ENCODE measurements around the gene FAM89A.
A peak's percentile ranks its signal among the peaks of the same experiment; 100 is the strongest.

FAM89A gene

DNA sequence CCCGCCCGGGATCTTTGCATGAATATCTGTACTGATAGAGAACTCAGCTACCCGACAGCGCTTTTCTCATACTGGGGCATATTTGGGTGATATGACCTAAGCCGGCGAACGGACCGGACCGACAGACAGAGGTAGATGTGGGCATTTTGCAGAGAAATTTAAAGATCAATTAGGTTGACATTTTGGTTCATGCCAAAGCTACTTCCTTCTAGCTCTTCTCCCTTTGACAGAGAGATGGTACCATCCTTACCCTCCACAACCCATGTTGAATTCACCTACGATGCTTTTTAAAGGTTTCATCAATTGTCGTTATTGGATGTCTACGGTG is 60.7 kb downstream of the FAM89A start:
- TF ChIP-seq, protein P1, sequence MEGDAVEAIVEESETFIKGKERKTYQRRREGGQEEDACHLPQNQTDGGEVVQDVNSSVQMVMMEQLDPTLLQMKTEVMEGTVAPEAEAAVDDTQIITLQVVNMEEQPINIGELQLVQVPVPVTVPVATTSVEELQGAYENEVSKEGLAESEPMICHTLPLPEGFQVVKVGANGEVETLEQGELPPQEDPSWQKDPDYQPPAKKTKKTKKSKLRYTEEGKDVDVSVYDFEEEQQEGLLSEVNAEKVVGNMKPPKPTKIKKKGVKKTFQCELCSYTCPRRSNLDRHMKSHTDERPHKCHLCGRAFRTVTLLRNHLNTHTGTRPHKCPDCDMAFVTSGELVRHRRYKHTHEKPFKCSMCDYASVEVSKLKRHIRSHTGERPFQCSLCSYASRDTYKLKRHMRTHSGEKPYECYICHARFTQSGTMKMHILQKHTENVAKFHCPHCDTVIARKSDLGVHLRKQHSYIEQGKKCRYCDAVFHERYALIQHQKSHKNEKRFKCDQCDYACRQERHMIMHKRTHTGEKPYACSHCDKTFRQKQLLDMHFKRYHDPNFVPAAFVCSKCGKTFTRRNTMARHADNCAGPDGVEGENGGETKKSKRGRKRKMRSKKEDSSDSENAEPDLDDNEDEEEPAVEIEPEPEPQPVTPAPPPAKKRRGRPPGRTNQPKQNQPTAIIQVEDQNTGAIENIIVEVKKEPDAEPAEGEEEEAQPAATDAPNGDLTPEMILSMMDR (IDR thresholded peaks at IDR 0.05; ENCODE audit: low read depth, low read length, missing control alignments) = no peak
- no peak for DNase-seq (ENCODE audit: low read depth)
- H3K4me3 ChIP-seq (ENCODE audit: low read depth, low read length) = peak overlapping the region; percentile 69

DNA sequence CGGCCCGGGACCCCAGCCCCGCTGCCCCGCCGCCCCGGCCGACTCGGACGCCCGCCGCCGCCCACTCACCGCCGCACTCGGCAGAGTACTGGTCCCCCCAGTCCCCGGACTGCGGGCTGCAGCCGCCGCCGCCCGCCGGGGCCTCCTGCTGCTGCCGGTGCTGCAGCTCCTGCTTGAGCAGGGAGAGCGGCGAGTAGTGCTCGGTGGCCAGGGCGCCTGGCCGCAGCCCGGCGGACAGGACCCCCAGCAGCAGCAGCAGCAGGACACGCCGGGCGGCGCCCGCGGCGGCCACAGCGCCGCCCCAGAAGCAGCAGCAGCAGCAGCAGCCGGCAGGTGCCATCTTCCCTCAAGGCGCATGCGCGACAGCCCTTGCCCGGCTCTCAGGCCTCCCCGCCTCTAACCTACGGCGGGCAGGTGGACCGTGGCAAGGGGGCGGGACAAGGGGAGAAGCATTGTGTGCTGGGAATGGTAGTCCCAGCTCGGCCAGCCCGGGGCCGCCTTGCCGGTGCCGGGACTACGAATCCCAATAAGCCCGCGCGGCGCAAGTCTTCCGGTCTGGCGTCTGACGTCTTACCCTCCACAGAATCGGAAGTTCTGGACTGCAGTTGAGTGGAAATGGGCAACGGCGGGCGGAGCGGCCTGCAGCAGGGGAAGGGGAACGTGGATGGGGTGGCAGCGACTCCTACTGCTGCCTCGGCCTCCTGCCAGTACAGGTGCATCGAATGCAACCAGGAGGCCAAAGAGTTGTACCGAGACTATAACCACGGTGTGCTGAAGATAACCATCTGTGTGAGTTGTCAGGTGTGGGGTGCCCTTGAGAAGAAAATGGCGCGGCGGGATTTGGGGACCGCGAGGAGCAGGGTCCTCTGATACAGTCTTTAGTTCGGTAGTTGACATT is 61.3 kb downstream of the FAM89A start, which contains the start of the genes ARV1 and TTC13:
TSS of gene ARV1 (plus strand) at position 604 of the 898 bp plus-strand sequence. CDS start at position 616, 12 bp downstream.
TSS of gene TTC13 (minus strand) at position 371 of the 898 bp plus-strand sequence. CDS start at position 340, 31 bp downstream.
- peak within 1 kb of the TSS; percentile 69 for H3K4me3 ChIP-seq (ENCODE audit: low read depth, low read length)
- TF ChIP-seq, protein P1 (IDR thresholded peaks at IDR 0.05; ENCODE audit: low read depth, low read length, missing control alignments) = peak; percentile 56
- DNase-seq (ENCODE audit: low read depth) = peak; percentile 96

DNA sequence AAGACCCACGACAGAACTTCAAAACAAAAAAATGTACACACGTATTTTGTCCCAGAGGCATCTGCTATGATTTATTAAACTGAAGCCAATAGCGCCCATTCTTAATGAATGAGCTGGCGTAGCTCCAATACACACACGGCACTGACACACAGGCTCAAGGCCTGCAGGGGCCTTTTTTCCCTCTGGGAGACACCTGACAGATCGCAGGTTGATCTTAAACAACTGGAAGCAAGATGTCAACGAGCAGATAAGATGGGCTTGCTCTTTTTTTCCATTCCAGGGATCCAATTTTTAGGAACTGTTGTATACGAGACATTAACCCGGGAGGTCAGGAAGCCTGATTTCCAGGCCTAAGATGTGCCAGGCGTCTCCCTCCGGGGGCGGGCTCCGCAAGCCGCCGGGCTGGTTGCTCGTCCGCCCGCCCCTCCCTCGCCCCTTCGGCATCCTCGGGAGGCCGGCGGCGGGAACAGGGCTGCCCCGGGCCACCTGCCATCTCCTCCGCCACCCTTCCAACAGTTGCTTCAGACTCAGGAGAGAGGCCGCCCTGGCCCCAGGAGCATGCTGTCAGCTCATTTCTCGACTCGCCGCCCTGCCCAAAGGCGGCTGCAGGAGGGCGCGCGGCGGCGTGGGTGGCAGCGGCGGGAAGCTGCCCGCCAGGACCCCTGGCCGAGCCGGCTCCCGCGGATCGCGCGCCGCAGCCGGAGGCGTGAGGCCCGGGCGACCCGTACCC is 62.1 kb downstream of the FAM89A start:
- DNase-seq (ENCODE audit: low read depth) = no peak
- TF ChIP-seq, protein P1 (IDR thresholded peaks at IDR 0.05; ENCODE audit: low read depth, low read length, missing control alignments) = no peak

DNA sequence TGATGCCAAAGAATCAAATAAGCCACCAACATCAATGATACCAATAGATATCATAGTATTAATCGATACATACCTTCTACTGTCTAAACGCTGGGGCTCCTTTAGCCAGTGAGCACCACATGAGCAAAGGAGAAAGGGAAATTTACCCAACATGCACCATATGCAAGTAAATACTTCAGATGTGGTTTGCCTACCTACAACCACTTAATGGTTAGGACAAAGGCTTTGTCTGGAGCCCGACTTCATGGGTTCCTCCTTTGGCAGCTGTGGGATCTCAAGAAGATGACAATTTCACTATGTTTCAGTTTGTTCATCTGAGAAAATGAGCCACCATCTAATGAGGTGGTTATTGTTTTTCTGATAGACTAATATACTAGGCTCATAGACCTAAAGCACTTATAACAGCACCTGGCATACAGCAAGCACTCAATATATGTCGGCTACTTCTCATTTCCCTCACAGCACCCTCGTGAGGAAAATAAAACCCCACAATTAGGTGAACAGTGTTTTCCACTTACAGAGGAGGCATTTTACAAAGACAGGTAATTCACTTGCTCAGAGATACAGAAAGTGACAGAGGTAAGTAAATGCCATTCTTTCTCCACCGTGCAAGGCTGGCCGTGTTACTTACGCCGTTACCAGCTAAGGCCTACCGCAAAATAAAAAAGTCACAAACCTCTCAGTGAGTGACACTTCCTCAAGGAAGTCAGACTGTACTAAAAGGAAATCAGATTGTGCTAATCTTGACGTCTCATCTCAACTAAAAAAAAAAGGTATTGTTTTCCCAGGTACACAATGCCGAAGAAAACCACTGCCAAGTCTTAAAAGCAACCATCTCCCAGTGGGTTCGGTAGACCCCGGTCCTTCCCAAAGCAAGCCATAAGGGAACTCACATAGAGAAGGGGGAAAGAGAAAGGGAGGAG is 63.0 kb downstream of the FAM89A start:
- TF ChIP-seq, protein P1 (IDR thresholded peaks at IDR 0.05; ENCODE audit: low read depth, low read length, missing control alignments) = no peak
- peak overlapping the region; percentile 69 for H3K4me3 ChIP-seq (ENCODE audit: low read depth, low read length)
- peak; percentile 45 for DNase-seq (ENCODE audit: low read depth)

More for the DNA sequence above, 62.1 kb downstream of the FAM89A start:
- H3K4me3 ChIP-seq (ENCODE audit: low read depth, low read length) = peak overlapping the region; percentile 69

DNA sequence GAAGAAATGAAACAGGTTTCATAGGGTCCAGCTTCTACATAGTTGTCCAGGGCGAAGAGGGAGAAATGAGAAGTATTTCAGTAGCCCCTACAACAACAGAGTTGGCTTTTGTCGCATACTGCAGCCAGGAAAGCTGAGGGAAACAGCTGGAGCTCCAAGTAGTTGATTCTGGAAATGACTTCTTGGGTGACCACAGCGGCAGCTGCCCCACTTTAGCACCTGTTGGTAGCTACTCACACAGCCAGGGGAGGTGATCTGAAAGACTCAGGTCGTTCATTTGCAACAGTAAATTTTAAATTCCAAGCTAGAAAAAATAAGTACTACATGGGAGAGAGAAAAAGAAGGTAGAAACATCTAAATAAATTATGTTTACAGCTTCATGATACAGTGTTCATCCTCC is 63.7 kb downstream of the FAM89A start:
- H3K4me3 ChIP-seq (ENCODE audit: low read depth, low read length) = no peak overlapping the region
- TF ChIP-seq, protein P1 (IDR thresholded peaks at IDR 0.05; ENCODE audit: low read depth, low read length, missing control alignments) = no peak
- no peak for DNase-seq (ENCODE audit: low read depth)

DNA sequence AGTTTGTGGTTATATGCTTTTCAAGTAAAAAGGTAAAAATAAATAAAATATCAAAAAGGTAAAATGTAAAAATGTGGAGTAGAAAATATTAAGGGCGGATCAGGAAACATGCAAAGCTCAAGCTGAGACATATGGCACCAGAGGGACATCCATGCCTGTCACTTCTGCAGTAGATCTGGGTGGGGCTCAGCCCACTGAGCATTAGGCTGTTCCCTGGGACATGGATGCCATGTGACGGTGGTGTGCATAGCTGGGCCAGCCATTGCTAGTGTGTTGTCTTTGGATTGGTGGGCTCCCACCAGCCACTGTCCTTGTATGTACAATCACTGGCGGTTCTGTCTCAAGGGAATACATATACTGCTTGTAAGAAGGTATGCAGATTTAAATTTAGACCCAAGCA is 64.4 kb downstream of the FAM89A start:
- no peak for DNase-seq (ENCODE audit: low read depth)
- H3K4me3 ChIP-seq (ENCODE audit: low read depth, low read length) = no peak overlapping the region
- TF ChIP-seq, protein P1 (IDR thresholded peaks at IDR 0.05; ENCODE audit: low read depth, low read length, missing control alignments) = no peak
